H9 (cell line): ENCODE data around the gene SPTBN4. TPM values are rescaled to one million over a fixed set of nuclear protein-coding genes. Genes with fewer than 3 reads are reported as not detected.

Source experiments
- DNase-seq: peaks from one replicate; pipeline ENCODE4 v3.0.0-alpha.2; 2017
- H2AFZ ChIP-seq: one replicate; pipeline ENCODE4 v1.6.1; 2013; ENCODE audit warnings: mild to moderate bottlenecking, low read length, control low read depth, moderate library complexity
- H2AK5ac ChIP-seq: 2 replicates; pipeline ENCODE4 v1.6.1; 2013; ENCODE audit warnings: low read length, control low read depth, mixed read lengths; ENCODE audit not compliant: insufficient read length
- H2BK120ac ChIP-seq: one replicate; pipeline ENCODE4 v1.6.1; 2013; ENCODE audit warnings: low read depth, mild to moderate bottlenecking, low read length, control low read depth, inconsistent platforms; ENCODE audit not compliant: poor library complexity, severe bottlenecking
- H2BK12ac ChIP-seq: 2 replicates; pipeline ENCODE4 v1.6.1; 2013; ENCODE audit warnings: low read length, control low read depth, mixed read lengths, low read depth; ENCODE audit not compliant: insufficient read length
- H2BK15ac ChIP-seq: 2 replicates; pipeline ENCODE4 v1.6.1; 2013; ENCODE audit warnings: low read depth, low read length, control low read depth
- H2BK20ac ChIP-seq: one replicate; pipeline ENCODE4 v1.6.1; 2013; ENCODE audit warnings: low read depth, mild to moderate bottlenecking, low read length, control low read depth, inconsistent platforms; ENCODE audit not compliant: poor library complexity, severe bottlenecking
- H2BK5ac ChIP-seq: 2 replicates; pipeline ENCODE4 v1.6.1; 2013; ENCODE audit warnings: low read length, control low read depth, mixed read lengths; ENCODE audit not compliant: insufficient read length
- H3K14ac ChIP-seq: 2 replicates; pipeline ENCODE4 v1.6.1; 2013; ENCODE audit warnings: low read length, control low read depth; ENCODE audit not compliant: insufficient read depth
- H3K18ac ChIP-seq: 2 replicates; pipeline ENCODE4 v1.6.1; 2013; ENCODE audit warnings: low read depth, mild to moderate bottlenecking, mixed read lengths, low read length, control low read depth; ENCODE audit not compliant: insufficient read length
- H3K23ac ChIP-seq: 2 replicates; pipeline ENCODE4 v1.6.1; 2013; ENCODE audit warnings: low read length, control low read depth, mixed read lengths, low read depth; ENCODE audit not compliant: insufficient read length
- H3K23me2 ChIP-seq: 2 replicates; pipeline ENCODE4 v1.6.1; 2013; ENCODE audit warnings: low read depth, mild to moderate bottlenecking, mixed read lengths, low read length, control low read depth; ENCODE audit not compliant: insufficient read length, poor library complexity, severe bottlenecking
- H3K27ac ChIP-seq: 2 replicates; pipeline ENCODE4 v1.5.1; 2013; ENCODE audit warnings: low read length, control low read depth, mixed read lengths, low read depth; ENCODE audit not compliant: insufficient read length
- H3K27me3 ChIP-seq: 2 replicates; pipeline ENCODE4 v1.6.1; 2013; ENCODE audit warnings: low read length, control low read depth, inconsistent platforms; ENCODE audit not compliant: insufficient read depth
- H3K4ac ChIP-seq: 2 replicates; pipeline ENCODE4 v1.6.1; 2013; ENCODE audit warnings: low read depth, mild to moderate bottlenecking, control low read depth, inconsistent platforms, low read length, moderate library complexity
- H3K4me1 ChIP-seq: 2 replicates; pipeline ENCODE4 v1.6.1; 2013; ENCODE audit warnings: low read length, control low read depth, inconsistent platforms; ENCODE audit not compliant: insufficient read depth
- H3K4me2 ChIP-seq: 2 replicates; pipeline ENCODE4 v1.6.1; 2013; ENCODE audit warnings: low read length, control low read depth, mixed read lengths; ENCODE audit not compliant: insufficient read length, insufficient read depth
- H3K56ac ChIP-seq: 2 replicates; pipeline ENCODE4 v1.6.1; 2013; ENCODE audit warnings: low read depth, mild to moderate bottlenecking, mixed read lengths, low read length, control low read depth; ENCODE audit not compliant: insufficient read length
- H3K79me1 ChIP-seq: 2 replicates; pipeline ENCODE4 v1.6.1; 2013; ENCODE audit warnings: low read depth, mild to moderate bottlenecking, moderate library complexity, low read length, control low read depth, inconsistent platforms; ENCODE audit not compliant: insufficient read depth, poor library complexity, severe bottlenecking
- H3K79me2 ChIP-seq: 2 replicates; pipeline ENCODE4 v1.6.1; 2013; ENCODE audit warnings: low read length, control low read depth, inconsistent platforms; ENCODE audit not compliant: insufficient read depth
- H3K9ac ChIP-seq: 2 replicates; pipeline ENCODE4 v1.6.1; 2013; ENCODE audit warnings: low read length, control low read depth, mixed read lengths; ENCODE audit not compliant: insufficient read length; ENCODE audit errors: extremely low read depth
- H3K9me3 ChIP-seq: one replicate; pipeline ENCODE4 v1.6.1; 2013; ENCODE audit warnings: low read depth, low read length, inconsistent platforms; ENCODE audit not compliant: control insufficient read depth
- H3T11ph ChIP-seq: one replicate; pipeline ENCODE4 v1.6.1; 2013; ENCODE audit warnings: mild to moderate bottlenecking, low read length, control low read depth, inconsistent platforms
- H4K20me1 ChIP-seq: one replicate; pipeline ENCODE4 v1.6.1; 2013; ENCODE audit not compliant: control insufficient read depth, insufficient read length, insufficient read depth
- H4K5ac ChIP-seq: 2 replicates; pipeline ENCODE4 v1.6.1; 2013; ENCODE audit warnings: low read depth, mild to moderate bottlenecking, mixed read lengths, low read length, control low read depth; ENCODE audit not compliant: insufficient read length
- H4K8ac ChIP-seq: replicated peaks from 2 replicates; pipeline ENCODE4 v1.6.1; 2013; ENCODE audit warnings: low read length, control low read depth, mixed read lengths, low read depth; ENCODE audit not compliant: insufficient read length
- H4K91ac ChIP-seq: 2 replicates; pipeline ENCODE4 v1.6.1; 2013; ENCODE audit warnings: low read depth, mild to moderate bottlenecking, moderate library complexity, mixed read lengths, low read length, control low read depth; ENCODE audit not compliant: insufficient read length
- H3K27ac Mint-ChIP-seq, 3 experiments: 2 replicates in 2 of 3; 3 replicates in 1 of 3; pipeline ENCODE4 v1.8.0; 2020 to 2021; ENCODE audit warnings: mixed read lengths in 3 of 3, mild to moderate bottlenecking in 1 of 3, moderate library complexity in 1 of 3
- H3K27me3 Mint-ChIP-seq: 2 replicates; pipeline ENCODE4 v1.8.0; 2021; ENCODE audit warnings: low read depth, mild to moderate bottlenecking, moderate library complexity, mixed read lengths
- H3K36me3 Mint-ChIP-seq, 3 experiments: 2 replicates in 2 of 3; 3 replicates in 1 of 3; pipeline ENCODE4 v1.8.0; 2020 to 2021; ENCODE audit warnings: low read depth in 3 of 3, mixed read lengths in 3 of 3; ENCODE audit not compliant: insufficient read depth in 1 of 3
- H3K4me1 Mint-ChIP-seq, 2 experiments: 2 replicates each; pipeline ENCODE4 v1.8.0; 2020; ENCODE audit warnings: mixed read lengths in 2 of 2
- H3K4me3 Mint-ChIP-seq, 2 experiments: 2 replicates in 1 of 2; 3 replicates in 1 of 2; pipeline ENCODE4 v1.8.0; 2020 to 2021; ENCODE audit warnings: mild to moderate bottlenecking in 2 of 2, mixed read lengths in 2 of 2, moderate library complexity in 1 of 2
- H3K9me3 Mint-ChIP-seq, 2 experiments: 2 replicates in 1 of 2; 3 replicates in 1 of 2; pipeline ENCODE4 v1.8.0; 2020; ENCODE audit warnings: mild to moderate bottlenecking in 2 of 2, mixed read lengths in 2 of 2, moderate library complexity in 1 of 2
- WGBS: extraction: QIAGEN DNeasy Blood & Tissue Kit; methylation state at CpG from one replicate; pipeline ENCODE4 v1.1.7; 2013; ENCODE audit warnings: missing lambda C conversion rate, low lambda C conversion rate, mixed read lengths; ENCODE audit not compliant: insufficient read length; ENCODE audit errors: extremely low coverage; 5-methylcytosine and 5-hydroxymethylcytosine counted together
- total RNA-seq: library from RNA; stranded (reverse); gene quantifications from 2 replicates; pipeline ENCODE4 v1.2.1, GENCODE V29; 2021
- TF ChIP-seq, protein P1 (sequence below): fragments of 200-600 bp; sonication (generic); conservative IDR thresholded peaks from 3 replicates; pipeline ENCODE4 v1.8.0; 2021; ENCODE audit warnings: antibody characterized with exemption, mild to moderate bottlenecking

The SPTBN4 gene
- total RNA-seq, 1 experiment from 2014 or later: 2.9 TPM

DNA sequence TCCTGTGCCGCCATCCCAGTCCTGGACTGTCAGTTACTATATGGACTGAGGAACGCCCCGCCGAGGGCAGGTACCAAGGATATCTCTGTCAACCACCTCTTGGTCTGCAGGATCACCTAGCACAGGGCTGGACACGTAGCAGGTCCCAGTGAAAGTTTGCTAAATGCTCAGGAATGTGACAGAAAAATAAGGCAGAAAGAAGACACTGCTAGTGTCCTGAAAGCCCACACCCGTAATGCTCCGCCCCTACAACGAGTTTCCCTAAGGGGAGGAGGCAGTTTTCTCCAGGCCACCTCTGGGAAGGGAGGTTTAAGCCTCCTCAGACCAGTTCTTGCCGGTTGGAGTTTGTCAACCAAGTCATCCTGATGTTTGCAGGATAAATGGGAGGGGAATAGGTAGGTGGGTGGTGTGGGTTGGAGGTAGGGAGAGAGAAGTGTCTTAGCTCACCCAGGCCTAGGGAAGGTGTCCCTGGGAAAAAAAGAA, 21.0 kb upstream of the SPTBN4 start:
- Histone ChIP-seq H4K5ac (no peak overlapping the region), H3K56ac (no peak overlapping the region), H3K18ac (no peak overlapping the region), H3K14ac (no peak overlapping the region), H4K20me1 (no peaks in the 10 kb centered on the region), H3K79me2 (peaks cover 4% of the 10 kb centered on the region; the same call in 1 of the 2 replicates), H3K27ac (no peak overlapping the region), H2BK15ac (no peak overlapping the region), H3K9me3 (no peaks in the 10 kb centered on the region), H2AFZ (no peak overlapping the region), H3K4me1 (no peaks in the 10 kb centered on the region), H2BK5ac (no peak overlapping the region), H4K8ac (no peak overlapping the region), H4K91ac (no peak overlapping the region), H2AK5ac (no peak overlapping the region), H2BK120ac (no peak overlapping the region), H2BK20ac (no peak overlapping the region), H3K9ac (no peak overlapping the region), H3K27me3 (no peaks in the 10 kb centered on the region), H3K4me2 (no peak overlapping the region), H3K79me1 (peaks cover 6% of the 10 kb centered on the region), H3K4ac (no peak overlapping the region), H3K23ac (no peak overlapping the region), H2BK12ac (peak overlapping the region; percentile 77), H3T11ph (no peak overlapping the region), H3K23me2 (peaks cover 3% of the 10 kb centered on the region)
- Mint-ChIP-seq H3K27ac (peak overlapping the region in 2 of 3 experiments; percentile 82 to 99; a peak in 5 of 7 replicates), H3K27me3 (no peaks in the 10 kb centered on the region), H3K9me3 (no peaks in the 10 kb centered on the region; a peak in 1 of 5 replicates), H3K4me1 (peaks cover 25 to 30% of the 10 kb centered on the region in 2 experiments), H3K4me3 (peak overlapping the region; percentile 4 to 71; a peak in 2 of 5 replicates), H3K36me3 (peaks cover 15 to 34% (median 23%) of the 10 kb centered on the region in 3 experiments; a peak in 6 of 7 replicates)
- TF ChIP-seq, protein P1, sequence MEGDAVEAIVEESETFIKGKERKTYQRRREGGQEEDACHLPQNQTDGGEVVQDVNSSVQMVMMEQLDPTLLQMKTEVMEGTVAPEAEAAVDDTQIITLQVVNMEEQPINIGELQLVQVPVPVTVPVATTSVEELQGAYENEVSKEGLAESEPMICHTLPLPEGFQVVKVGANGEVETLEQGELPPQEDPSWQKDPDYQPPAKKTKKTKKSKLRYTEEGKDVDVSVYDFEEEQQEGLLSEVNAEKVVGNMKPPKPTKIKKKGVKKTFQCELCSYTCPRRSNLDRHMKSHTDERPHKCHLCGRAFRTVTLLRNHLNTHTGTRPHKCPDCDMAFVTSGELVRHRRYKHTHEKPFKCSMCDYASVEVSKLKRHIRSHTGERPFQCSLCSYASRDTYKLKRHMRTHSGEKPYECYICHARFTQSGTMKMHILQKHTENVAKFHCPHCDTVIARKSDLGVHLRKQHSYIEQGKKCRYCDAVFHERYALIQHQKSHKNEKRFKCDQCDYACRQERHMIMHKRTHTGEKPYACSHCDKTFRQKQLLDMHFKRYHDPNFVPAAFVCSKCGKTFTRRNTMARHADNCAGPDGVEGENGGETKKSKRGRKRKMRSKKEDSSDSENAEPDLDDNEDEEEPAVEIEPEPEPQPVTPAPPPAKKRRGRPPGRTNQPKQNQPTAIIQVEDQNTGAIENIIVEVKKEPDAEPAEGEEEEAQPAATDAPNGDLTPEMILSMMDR: no peak
- no CpG with 5 or more reads among the region's 9 CpGs for WGBS
- peak; percentile 62 for DNase-seq
